ENCODE results near the gene AMN1.
A peak's percentile ranks its signal among the peaks of the same experiment; 100 is the strongest.
"Not testable (repeated sequence)": the region's sequence is repeated elsewhere in the genome, so short reads cannot be mapped to it uniquely, and the experiment has no call there.

AMN1 gene
- 3.4 to 9.5 reads per million in 2 donors for total RNA-seq

GRCh38 chr12:31728917-31729640 is at the start of gene AMN1:
Gene AMN1, minus strand, starts transcription at chr12:31729021. Its CDS starts 13 bp downstream, at chr12:31729008.
- DNase-seq = peak; percentile 88 to 100 (median 97)

GRCh38 chr12:31773867-31774266 is 45.0 kb upstream of the AMN1 start:
- no peak for DNase-seq

GRCh38 chr12:31773223-31773750 is 44.5 kb upstream of the AMN1 start:
- no peak for DNase-seq

GRCh38 chr12:31772685-31773222 is 43.9 kb upstream of the AMN1 start:
- no peak for DNase-seq

- no peak for DNase-seq
These were observed 43.4 kb upstream of the AMN1 start for GRCh38 chr12:31772186-31772585.

- no peak for DNase-seq
These were observed 39.2 kb upstream of the AMN1 start for GRCh38 chr12:31768046-31768445.

GRCh38 chr12:31765931-31766330 is 37.1 kb upstream of the AMN1 start:
- no peak for DNase-seq

GRCh38 chr12:31759632-31760459 is 31.0 kb upstream of the AMN1 start:
- no peak for DNase-seq

GRCh38 chr12:31758297-31758696 is 29.5 kb upstream of the AMN1 start:
- not testable (repeated sequence) for DNase-seq

- DNase-seq = no peak
These were observed 28.2 kb upstream of the AMN1 start for GRCh38 chr12:31756977-31757420.

GRCh38 chr12:31752450-31752849 is 23.6 kb upstream of the AMN1 start:
- DNase-seq = no peak

- no peak for DNase-seq
These were observed 22.3 kb upstream of the AMN1 start for GRCh38 chr12:31751085-31751484.

- no peak for DNase-seq
These were observed 21.9 kb upstream of the AMN1 start for GRCh38 chr12:31750747-31751039.

- DNase-seq = peak in 4 of 5 experiments; percentile 18 to 90 (median 41)
These were observed 20.3 kb upstream of the AMN1 start for GRCh38 chr12:31749024-31749704.

- no peak for DNase-seq
These were observed 16.4 kb upstream of the AMN1 start for GRCh38 chr12:31745242-31745641.

- not testable (repeated sequence) for DNase-seq
These were observed 15.5 kb upstream of the AMN1 start for GRCh38 chr12:31744363-31744762.

GRCh38 chr12:31742891-31743290 is 14.1 kb upstream of the AMN1 start:
- peak in 1 of 5 experiments; percentile 19 for DNase-seq

- DNase-seq = peak in 1 of 5 experiments; percentile 20
These were observed 11.8 kb upstream of the AMN1 start for GRCh38 chr12:31740628-31741027.

GRCh38 chr12:31737763-31738162 is 8.9 kb upstream of the AMN1 start:
- peak in 1 of 5 experiments; percentile 42 for DNase-seq

GRCh38 chr12:31737345-31737744 is 8.5 kb upstream of the AMN1 start:
- DNase-seq = peak in 1 of 5 experiments; percentile 22

- peak in 4 of 5 experiments; percentile 46 to 89 (median 53) for DNase-seq
These were observed 7.7 kb upstream of the AMN1 start for GRCh38 chr12:31736472-31736871.

- peak in 4 of 5 experiments; percentile 13 to 78 (median 24) for DNase-seq
These were observed 5.0 kb upstream of the AMN1 start for GRCh38 chr12:31733549-31734432.

Measured in T-helper 2 cell (primary cell).